Neural crest cell (in vitro differentiated cells): Measurements from ENCODE around the gene MRPL11. TPM values are rescaled to one million over a fixed set of nuclear protein-coding genes. Genes with fewer than 3 reads are reported as not detected.
"Not testable (repeated sequence)": the region's sequence is repeated elsewhere in the genome, so short reads cannot be mapped to it uniquely, and the experiment has no call there.

Experiments
- DNase-seq: peaks from one replicate; pipeline ENCODE4 v3.0.0; 2021; ENCODE audit warnings: low read depth, mixed read lengths, low spot score
- H3K27ac Mint-ChIP-seq: one replicate; pipeline ENCODE4 v1.8.0; 2021; ENCODE audit warnings: mild to moderate bottlenecking, mixed read lengths; ENCODE audit not compliant: unreplicated experiment
- H3K27me3 Mint-ChIP-seq: 2 replicates; pipeline ENCODE4 v1.8.0; 2021; ENCODE audit warnings: low read depth, mild to moderate bottlenecking, mixed read lengths
- H3K36me3 Mint-ChIP-seq: 2 replicates; pipeline ENCODE4 v1.8.0; 2021; ENCODE audit warnings: low read depth, mild to moderate bottlenecking, mixed read lengths
- H3K4me1 Mint-ChIP-seq: 2 replicates; pipeline ENCODE4 v1.8.0; 2021; ENCODE audit warnings: mixed read lengths
- H3K4me3 Mint-ChIP-seq: one replicate; pipeline ENCODE4 v1.8.0; 2021; ENCODE audit warnings: mild to moderate bottlenecking, mixed read lengths
- H3K9me3 Mint-ChIP-seq: 2 replicates; pipeline ENCODE4 v1.8.0; 2021; ENCODE audit warnings: mixed read lengths
- CTCF ChIP-seq: fragments of 200-600 bp; sonication (generic); conservative IDR thresholded peaks from 2 replicates; pipeline ENCODE4 v1.5.0; 2021; ENCODE audit warnings: antibody characterized with exemption, mild to moderate bottlenecking
- total RNA-seq: library from RNA; stranded (reverse); gene quantifications from 2 replicates; pipeline ENCODE4 v1.2.1, GENCODE V29; 2021

MRPL11 gene
- total RNA-seq, 1 donor from 2014 or later = 91.4 TPM

- peak within 1 kb of the TSS; percentile 93 for H3K4me3 Mint-ChIP-seq
- TF ChIP-seq CTCF = no peak
- peaks cover 11% of the 10 kb centered on the region for H3K27me3 Mint-ChIP-seq
- H3K9me3 Mint-ChIP-seq = peaks cover 6% of the 10 kb centered on the region
- peak within 1 kb of the TSS; percentile 71 for H3K27ac Mint-ChIP-seq
- peaks cover 41% of the 10 kb centered on the region for H3K4me1 Mint-ChIP-seq
- H3K36me3 Mint-ChIP-seq = peaks cover 3% of the 10 kb centered on the region
- DNase-seq = peak; percentile 92
Observed at GRCh38 chr11:66466225-66467033, 27.8 kb upstream of the MRPL11 start, which contains the start of gene PELI3. Gene PELI3, plus strand, starts transcription at chr11:66466905. Its CDS starts 1,224 bp downstream, at chr11:66468129.

DNA sequence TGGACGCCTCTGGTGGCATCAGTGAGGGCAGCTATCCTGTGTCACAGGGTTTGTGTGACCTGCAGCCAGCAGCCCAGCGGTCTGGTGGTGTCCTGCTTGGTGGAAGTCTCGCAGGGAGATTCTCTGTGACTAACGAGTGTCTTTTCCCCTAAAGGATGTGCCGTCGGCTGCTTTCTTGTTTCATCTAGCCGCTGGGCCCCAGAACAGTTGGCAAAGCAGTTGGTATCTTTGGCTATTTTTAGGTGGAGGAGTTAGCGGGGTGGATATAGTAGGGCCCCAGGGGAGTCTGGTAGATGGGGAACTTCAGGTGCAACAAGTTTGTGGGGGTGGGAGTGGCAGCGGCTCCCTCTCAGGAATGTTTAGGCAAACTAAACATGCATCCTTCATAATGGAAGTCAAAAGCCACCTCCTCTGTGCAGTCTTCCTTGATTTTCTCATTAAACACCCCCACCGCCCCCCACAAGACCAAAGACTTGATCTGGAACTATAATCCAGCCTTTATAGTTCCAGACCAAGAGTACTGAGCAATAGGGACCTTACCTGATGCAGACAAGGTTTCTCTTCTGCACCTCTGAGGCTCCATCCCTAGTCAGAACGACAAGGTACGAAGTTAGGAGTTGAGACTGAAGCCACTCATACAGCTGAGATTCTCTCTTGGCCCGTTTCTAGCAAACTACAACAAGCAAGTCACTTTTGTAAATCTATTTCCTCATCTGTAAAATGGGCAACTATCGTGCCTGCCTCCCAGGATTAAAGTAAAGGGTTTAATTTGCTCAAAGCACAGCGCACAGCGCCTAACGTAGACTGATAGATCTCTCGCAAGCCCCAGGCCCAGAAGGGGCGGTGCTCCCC, 27.0 kb upstream of the MRPL11 start:
- no peak overlapping the region for H3K27ac Mint-ChIP-seq

DNA sequence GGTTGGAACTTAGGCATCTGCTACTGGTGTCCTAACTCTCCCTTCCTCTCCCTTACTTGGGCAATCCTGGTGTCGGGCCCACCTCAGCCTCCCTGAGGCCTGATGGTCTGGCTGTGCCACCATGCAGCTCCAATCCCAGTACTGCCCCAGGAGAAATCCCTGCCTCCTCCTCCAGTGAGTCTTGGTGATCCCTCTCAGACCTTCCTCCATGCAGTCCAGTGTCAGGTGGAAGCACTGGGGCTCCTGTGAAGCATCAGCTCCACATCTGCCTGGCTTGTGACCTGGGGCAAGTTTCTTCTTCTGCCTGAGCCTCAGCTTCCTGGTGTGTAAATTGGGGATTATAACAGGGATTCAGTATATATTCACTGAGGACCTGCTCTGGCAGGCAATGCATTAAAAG, 26.3 kb upstream of the MRPL11 start:
- Mint-ChIP-seq H3K27me3 (peaks cover 11% of the 10 kb centered on the region), H3K36me3 (no peaks in the 10 kb centered on the region), H3K4me1 (peaks cover 34% of the 10 kb centered on the region), H3K9me3 (peaks cover 8% of the 10 kb centered on the region), H3K27ac (no peak overlapping the region), H3K4me3 (peak overlapping the region; percentile 49)
- DNase-seq = no peak
- TF ChIP-seq CTCF = no peak

More for the DNA sequence above, 27.0 kb upstream of the MRPL11 start:
- Mint-ChIP-seq H3K4me3 (peak overlapping the region; percentile 91), H3K36me3 (peaks cover 3% of the 10 kb centered on the region), H3K27me3 (peaks cover 11% of the 10 kb centered on the region), H3K4me1 (peaks cover 38% of the 10 kb centered on the region), H3K9me3 (peaks cover 8% of the 10 kb centered on the region)
- DNase-seq = no peak
- TF ChIP-seq CTCF = no peak

DNA sequence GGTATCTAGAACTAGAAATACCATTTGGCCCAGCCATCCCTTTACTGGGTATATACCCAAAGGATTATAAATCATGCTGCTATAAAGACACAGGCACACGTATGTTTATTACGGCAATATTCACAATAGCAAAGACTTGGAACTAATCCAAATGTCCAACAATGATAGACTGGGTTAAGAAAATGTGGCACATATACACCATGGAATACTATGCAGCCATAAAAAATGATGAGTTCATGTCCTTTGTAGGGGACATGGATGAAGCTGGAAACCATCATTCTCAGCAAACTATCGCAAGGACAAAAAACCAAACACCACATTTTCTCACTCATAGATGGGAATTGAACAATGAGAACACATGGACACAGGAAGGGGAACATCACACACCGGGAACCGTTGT, 25.5 kb upstream of the MRPL11 start:
- not testable (repeated sequence) for H3K9me3 Mint-ChIP-seq, DNase-seq, H3K27ac Mint-ChIP-seq, H3K36me3 Mint-ChIP-seq
- H3K4me3 Mint-ChIP-seq = peak overlapping the region; percentile 38
- peaks cover 32% of the 10 kb centered on the region for H3K4me1 Mint-ChIP-seq
- peaks cover 15% of the 10 kb centered on the region for H3K27me3 Mint-ChIP-seq

DNA sequence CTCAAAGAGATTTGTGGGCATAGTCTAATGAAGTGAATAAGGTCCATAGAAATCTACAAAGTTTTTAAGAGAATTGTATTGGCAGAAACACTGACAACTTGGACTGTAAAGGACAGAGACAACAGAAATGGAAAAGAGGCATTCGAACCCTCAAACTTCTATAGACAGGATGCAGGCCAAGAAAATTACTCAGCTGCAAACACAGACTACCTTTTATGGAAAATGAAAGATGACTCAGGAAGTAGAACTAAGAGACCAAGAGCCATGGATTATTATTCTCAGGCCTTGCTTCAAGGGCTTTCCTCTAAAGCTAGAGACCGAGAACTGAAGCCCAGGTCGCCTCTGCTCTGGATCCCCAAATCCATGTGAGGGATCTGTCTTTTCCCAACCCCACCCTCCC, 24.3 kb upstream of the MRPL11 start:
- Mint-ChIP-seq H3K4me3 (peak overlapping the region; percentile 48), H3K27me3 (peaks cover 21% of the 10 kb centered on the region), H3K27ac (no peak overlapping the region), H3K9me3 (peaks cover 8% of the 10 kb centered on the region), H3K36me3 (no peaks in the 10 kb centered on the region), H3K4me1 (peaks cover 21% of the 10 kb centered on the region)
- DNase-seq = no peak
- no peak for TF ChIP-seq CTCF
